Right kidney (tissue), 1 donor: ENCODE results near the gene NOVA1.

Experiments used
- DNase-seq: peaks from one replicate; pipeline ENCODE4 v3.0.0-alpha.2; 2016

The NOVA1 gene

DNA sequence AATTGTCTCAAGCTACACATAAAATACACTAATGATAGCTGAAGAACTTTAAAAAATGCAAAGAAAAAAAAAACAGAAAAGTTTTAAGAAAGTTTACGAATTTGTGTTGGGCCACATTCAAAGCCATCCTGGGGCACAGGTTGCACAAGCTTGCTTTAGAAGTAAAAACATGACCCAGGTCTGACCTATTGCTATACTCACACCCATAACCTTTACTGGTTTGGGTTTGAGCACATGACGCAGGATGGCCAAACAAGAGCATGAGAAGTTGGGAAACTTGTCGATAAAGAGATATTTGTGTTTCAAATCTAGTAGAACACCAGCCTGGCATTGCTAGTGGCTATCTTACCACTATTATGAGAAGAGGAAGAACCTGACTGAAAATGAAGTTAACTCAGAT, 143.7 kb downstream of the NOVA1 start:
- DNase-seq, result no peak

DNA sequence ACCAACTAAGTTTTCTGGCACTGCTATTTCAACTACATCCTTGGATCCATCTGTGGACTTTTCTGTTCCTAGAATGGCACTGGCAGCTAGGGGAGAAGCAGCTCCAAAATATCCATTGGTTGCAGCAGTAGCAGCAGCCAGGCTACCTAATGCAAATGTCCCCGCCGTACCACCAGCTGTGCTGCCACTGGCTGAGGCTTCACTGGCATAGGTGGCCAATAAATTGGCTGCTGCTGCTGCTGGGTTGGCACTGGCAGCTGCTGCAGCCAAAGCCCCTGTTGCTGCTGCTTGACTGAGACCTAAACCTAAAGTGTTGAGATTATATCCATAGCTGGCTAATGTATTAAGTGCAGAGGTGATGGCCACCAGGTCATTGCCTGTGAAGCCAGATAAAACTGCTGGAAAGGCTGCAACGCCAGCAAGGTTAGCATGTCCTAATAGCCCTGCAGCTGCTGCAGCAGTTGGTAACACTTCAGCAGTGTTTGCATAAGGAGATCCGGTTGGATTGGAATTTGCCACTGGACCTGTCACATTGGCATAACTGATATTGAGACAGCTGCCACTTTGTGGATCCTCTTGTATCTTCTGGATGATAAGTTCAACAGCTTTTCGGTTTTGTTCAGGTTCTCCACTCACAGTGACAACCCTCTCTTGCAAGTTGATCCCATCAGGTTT, 149.5 kb downstream of the NOVA1 start:
- no peak for DNase-seq

DNA sequence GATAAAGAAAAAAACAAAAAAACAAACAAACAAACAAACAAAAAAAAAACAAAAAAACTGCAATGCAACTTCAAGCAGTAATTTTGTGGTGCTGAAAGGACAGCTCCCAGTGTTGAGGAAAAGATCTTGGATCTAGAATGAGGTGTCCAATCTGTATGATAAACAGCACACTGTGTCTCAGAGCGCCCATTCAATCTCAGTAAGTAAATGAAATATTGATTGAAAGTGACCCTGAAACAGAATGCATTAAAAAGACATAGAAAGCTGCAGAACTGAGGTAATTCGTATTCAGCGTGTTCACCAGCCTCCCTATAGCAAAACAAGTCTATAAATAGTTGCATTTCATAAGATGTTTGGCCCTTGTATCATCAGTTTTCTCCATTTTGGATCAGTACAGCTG, 153.0 kb downstream of the NOVA1 start:
- DNase-seq, result peak; percentile 18

DNA sequence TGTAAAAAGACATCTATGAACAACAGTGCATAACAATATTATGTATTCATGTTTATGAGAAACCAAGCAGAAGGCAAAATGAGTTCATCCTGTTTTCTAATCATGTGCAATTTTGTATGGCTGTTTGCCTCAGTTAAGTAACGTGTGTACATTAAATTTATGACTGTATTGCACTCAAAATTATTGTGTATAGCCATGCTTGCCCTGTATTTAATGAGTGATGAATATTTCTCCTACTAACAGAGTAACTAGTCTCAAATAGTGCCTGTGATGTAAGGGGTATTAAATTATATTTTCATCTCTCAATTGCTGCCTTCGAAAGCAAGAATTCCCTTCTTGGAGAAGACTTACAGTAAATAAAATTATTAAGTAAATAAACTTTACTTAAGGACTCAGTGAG, 154.2 kb downstream of the NOVA1 start:
- DNase-seq, result no peak

DNA sequence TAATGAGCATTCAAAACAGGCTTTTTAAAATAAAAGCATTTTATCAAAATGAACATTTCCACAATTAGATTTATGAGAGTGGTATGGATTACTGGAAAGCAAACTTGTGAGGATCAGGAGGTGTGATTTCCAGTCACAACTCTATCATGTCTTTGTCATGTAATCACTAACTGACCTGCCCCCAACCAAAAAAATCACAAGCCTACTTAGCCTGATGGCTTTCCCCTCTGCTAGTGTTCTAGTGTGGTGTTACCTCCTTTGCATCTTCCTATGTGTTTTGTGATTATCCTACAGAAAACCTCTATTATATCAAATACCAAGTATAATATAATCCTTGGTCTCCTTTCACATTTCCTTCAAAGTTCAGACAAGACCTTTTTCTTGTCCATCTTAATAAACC, 168.6 kb downstream of the NOVA1 start:
- no peak for DNase-seq

DNA sequence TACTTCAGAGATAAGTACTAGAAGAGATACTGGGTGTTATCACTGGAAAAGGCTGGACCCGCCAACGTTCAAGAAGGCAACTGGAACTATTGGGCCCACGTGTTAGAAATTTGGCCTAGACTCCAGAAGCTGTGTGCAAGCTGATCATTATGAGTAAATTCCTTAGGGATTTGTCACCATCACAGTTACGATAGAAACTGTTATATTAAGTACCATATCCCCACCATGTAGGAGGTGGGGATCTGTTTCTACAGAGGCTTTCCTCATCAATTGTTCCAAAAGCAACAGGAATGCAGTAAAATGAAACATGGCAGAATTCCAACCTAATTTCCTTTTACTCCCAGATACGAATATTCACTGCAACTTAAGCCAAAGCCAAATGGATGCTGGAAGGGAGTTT, 170.7 kb downstream of the NOVA1 start:
- DNase-seq, result no peak

DNA sequence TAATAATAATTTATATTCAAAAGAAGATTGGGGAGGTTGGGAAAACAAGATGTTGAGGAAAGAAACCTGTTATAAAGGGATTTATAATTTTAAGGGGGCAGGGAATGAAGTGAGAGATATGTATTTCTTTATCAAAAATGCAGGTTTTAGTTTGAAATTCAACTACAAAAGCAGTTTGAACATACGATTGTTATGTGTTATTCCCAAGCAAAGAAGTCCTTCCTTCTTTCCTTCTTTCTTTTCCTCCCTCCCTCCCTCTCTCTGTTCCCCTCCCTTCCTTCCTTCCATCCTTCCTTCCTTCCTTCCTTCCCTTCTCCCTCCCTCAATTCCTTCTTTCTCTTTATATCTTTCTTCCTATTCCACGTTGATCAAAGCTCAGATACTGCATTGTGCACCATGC, 173.3 kb downstream of the NOVA1 start:
- no peak for DNase-seq

DNA sequence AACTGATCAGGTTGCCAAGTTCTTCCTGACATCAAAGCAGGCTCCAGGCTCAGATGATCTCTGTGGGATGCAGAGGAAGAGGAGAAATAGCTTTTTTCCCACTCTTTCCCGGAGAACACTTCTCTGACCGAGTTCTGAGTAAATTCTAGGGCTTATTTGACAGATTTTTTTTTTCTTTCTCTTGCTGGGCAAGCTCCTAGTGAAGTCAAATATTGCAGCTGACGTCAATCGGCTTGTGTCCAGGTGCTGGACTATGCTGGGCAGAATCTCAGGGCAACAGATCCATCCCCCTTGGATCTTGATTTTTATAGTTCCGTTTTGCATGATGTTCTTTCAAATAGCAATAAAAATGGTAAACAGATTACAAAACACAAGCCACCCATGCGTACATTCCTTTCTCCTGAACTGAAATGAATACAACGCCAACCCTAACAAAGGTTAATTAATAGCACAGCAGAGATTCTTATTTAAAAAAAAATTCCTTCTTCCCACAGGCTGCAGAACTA, 182.2 kb downstream of the NOVA1 start:
- no peak for DNase-seq

DNA sequence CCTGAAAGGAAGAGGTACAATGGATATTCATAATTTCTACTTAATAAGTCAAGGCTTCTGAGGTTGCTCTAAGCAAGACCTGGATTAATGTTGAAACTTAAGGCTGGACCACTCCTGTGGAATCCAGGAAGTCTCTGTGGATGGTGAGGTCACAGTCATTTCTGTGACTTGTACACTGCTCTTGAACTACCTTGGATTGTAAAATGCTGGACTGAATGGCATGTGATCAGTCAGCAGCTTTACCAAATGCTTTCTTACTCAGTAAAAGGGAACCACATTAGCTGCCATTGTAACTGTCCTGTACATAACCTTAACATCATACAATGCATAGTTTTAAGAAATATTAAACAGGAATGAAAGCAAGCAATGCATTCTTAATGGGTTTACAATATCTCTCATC, 182.9 kb downstream of the NOVA1 start:
- no peak for DNase-seq

DNA sequence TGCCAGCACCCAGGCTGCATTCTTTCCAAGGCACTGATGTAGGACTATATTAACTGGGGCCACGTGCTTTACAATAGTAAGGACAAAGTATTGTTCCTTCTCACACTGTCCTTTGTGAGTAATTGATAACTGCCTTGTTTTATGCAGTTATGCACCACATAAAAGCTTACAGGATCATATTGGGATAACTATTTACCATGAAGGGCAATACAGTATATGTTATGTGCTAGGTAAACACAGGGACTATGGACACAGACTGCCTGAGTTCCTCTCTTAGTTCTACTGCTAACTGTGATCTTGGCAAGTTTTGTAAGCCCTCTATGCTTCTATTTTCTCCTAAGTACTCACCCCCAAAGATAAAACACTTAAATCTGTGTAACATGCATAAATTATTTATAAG, 183.7 kb downstream of the NOVA1 start:
- no peak for DNase-seq

DNA sequence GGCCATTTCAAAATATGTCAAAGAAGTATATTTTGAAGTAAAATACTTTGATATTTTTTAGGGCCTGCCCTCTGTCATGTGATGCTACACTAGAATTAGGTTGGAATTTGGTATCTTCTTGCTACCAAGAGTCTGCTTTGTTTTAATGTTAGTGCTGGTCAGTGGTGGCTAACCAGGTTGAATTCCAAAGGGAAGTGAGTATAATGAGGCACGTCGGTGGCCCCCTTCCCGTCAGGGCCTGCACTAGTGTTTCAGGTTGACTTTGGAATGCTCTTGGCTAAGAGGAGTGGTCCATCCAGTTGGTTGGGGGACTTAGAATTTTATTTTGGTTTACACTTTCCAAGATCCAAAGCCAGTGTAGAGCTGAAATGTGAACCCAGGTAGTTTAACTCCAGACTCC, 185.4 kb downstream of the NOVA1 start:
- no peak for DNase-seq

DNA sequence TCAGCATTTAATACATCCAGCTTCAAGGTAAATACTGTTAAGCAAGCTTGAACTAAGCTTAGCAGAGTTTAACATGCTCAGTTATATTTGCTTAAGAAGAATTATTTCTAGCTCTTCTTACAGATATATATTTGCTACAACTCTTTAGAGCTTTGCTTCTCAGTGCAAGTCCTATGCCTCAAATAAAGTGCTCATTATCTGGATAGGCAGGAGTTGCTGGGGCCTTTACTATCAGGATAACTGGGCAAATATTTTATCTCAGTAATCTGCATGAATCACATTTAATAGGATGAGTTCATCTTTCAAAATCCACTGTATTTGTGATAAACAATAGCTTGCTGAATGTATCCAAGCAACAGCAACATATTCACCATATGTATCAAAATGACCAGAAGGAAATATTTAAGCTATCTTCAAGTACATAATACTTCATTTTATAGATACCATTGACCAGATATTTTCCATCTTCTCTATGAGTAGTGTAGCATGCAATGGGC, 187.6 kb downstream of the NOVA1 start:
- no peak for DNase-seq

DNA sequence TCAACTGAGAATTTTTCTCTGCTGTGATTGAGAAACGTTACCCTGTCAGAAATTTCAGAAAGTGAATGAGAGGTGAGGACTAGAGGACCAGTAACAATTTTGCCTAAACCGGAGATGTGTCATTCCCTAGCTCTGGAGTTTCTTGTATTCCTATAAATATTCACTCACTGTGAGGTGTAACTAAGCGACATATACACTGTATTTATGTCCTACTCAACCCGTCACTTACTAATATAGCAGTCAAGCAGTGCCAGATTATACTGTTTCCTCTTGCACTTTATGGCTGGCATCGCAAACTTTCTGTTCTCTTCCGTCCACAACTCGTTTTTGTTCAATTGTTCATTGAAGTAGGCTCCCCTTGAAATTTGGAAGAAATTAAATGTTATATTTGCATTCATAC, 192.9 kb downstream of the NOVA1 start:
- DNase-seq, result no peak

DNA sequence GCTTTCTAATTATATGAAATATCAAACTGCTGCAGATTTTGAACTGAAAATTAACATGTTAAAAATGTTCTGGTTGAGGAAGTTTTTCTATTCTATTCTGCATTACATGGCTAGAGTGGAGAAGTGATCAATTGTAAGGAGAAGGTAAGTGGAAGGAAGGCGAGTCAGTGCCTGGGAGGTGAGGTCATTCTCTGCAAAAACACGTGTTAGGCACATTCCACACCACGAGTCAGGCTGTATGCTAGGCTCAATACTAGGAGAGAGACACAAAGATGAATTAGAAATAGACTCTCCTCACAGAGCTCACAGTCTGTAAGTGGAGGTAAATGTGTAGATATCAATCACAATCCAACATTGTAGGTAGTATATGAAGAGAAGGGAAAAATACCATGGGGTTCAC, 194.1 kb downstream of the NOVA1 start:
- no peak for DNase-seq

DNA sequence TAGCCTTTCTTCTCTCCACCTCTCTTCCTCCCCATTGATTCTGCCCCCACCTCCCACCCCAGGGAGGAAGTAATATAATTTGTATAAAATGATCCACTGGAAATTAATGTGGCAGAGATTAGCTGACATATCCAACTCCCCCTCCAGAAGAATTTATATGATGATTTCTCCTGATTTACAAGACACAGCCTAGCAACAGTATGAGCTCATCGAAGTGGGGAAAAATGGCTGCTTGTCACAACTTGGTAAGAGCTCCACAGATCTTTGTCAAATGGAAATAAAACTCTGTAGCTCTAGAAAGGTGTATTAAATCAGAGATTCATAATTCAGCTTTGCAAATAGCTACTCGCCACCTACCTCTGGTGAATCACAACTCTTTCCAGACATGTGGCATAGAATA, 195.7 kb downstream of the NOVA1 start:
- DNase-seq, result no peak

DNA sequence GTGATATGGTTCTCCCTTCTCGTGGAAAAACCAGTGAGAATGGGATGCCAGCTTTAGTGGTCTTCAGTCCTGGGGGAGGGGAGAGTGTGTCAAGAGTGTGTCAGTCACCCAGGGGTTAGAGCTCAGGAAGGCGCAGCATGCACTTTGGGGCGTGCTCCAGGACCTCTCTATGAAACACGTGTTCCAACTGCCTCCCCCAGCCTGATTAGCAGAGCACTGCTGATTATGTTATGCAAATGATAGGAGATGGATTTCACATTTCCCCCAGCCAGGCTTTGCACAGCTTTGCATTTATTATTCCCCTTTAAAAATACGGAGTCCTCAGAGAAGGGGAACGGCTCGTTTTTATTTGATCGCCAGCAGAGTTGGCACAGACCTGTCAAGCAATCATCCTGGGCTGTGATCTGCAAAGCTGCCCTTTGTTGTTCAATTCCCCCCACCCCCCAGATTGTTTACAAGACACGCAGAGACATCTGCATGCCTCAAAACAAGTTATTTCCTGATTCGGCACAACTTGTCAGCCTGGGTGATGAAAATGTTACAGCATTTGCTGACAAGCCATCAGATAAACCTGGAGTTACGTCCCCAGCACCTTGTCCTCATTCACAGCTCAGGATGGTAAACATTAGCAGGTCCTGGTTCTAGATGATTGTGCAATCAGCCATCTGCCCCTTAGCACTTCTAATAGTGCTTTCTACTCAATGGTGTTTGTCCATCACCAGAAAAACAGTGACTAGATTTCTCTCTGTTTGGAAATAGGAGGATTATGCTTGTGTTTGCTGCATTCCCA, 196.5 kb downstream of the NOVA1 start:
- DNase-seq, result no peak

DNA sequence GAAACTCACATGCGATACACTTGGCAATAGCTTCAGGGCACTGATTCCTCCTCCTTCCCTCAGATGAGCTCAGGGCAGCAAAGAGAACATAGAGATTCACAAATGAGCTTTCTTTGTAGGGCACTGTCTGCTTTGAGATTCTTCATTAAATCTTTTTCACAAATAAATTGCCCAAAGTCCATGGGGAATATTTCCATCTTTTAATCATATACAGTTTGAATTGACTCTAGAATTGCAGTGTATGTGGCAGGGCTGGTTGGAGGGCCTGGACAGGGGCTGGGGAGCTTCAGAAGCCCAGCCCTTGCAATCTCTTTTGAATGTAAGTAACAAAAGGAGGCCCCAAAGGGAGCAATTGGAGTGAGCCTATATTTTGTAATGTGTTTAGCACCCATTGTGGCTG, 197.5 kb downstream of the NOVA1 start:
- no peak for DNase-seq

DNA sequence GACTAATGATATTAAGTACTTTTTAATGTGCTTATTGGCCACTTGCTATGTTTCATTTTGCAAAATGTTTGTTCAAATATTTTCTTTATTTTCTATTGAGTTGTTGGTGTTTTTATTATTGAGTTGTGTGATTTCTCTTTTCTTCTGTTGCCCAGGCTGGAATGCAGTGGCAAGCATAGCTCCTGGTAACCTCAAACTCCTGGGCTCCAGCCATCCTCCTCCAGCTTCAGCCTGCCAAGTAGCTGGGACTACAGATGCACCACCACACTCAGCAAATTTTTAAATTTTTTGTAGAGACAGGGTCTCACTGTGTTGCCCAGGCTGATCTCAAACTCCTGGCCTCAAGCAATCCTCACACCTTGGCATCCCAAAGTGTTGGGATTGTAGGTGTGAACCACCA, 199.2 kb downstream of the NOVA1 start:
- no peak for DNase-seq
